ENCODE measurements around the gene AGO1. TPM values are rescaled to one million over a fixed set of nuclear protein-coding genes. Genes with fewer than 3 reads are reported as not detected.

Gene AGO1
- total and polyA plus RNA-seq, 10 of the 15 experiments (the other 5 are each of a cell fraction or from before 2014, with no cell fraction given) = 1.8 to 24.0 (median 8.1) TPM

DNA sequence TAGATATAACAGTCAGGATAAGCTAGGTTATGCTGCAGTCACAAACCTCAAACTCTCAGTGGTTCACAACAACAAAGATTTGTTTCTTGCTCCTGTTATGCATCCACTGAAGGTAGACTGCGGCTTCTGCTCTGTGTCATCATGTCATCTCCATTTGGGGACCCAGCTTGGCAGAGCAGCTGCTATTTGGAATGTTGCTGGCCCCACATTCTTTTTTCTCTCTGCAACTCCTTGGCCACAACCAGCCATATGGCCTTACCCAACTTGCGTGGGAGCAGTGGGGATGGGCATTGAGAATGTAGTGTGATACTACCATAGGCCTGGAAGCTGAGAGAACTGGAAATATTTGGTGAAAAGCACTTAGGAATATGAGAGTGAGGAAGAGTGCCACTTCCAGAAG, 48.8 kb upstream of the AGO1 start:
- in situ Hi-C loops (cut with MboI) = no loop called here
- WGBS (ENCODE audit: insufficient coverage, insufficient replicate concordance, low lambda C conversion rate, missing lambda C conversion rate) = 94% methylated on average over 2 of the region's 2 CpGs
- Histone ChIP-seq H3K4me1 (ENCODE audit: control insufficient read depth, insufficient read depth, low read length) (no peaks in the 10 kb centered on the region), H3K79me2 (ENCODE audit: control insufficient read depth, insufficient read depth, low read length) (no peaks in the 10 kb centered on the region), H3K27me3 (replicated peaks in 1 of 2; ENCODE audit: control insufficient read depth in 2 of 2, insufficient read depth in 2 of 2, low read length in 1 of 2) (no peaks in the 10 kb centered on the region), H4K20me1 (ENCODE audit: control insufficient read depth, insufficient read depth) (no peaks in the 10 kb centered on the region), H3K9me3 (replicated peaks; ENCODE audit: control insufficient read depth, insufficient read depth, low read length) (no peaks in the 10 kb centered on the region), H3K4me3 (no peak overlapping the region), H3K9ac (ENCODE audit: control insufficient read depth, insufficient read depth, low read length) (no peak overlapping the region), H3K27ac (ENCODE audit: control insufficient read depth, insufficient read depth) (no peak overlapping the region), H3K4me2 (ENCODE audit: control insufficient read depth, insufficient read depth) (no peak overlapping the region), H3K36me3 (ENCODE audit: control insufficient read depth in 2 of 2, insufficient read depth in 2 of 2, low read length in 1 of 2) (0 out of 4 replicates have a peak, but pooled peaks cover 0 to 2% of the 10 kb centered on the region in 2 experiments), H2AFZ (ENCODE audit: control insufficient read depth, low read depth, low read length) (no peak overlapping the region)
- no peak for TF ChIP-seq SMAD5 (IDR thresholded peaks at IDR 0.05; ENCODE audit: low read depth)
- no peak for TF ChIP-seq TAF1 (IDR thresholded peaks at IDR 0.05; ENCODE audit: borderline replicate concordance, low read depth, low read length)
- no peak for TF ChIP-seq ZBTB11 (CRISPR knock-in tag; IDR thresholded peaks at IDR 0.05)
- TF ChIP-seq JUNB (IDR thresholded peaks at IDR 0.05) = no peak
- TF ChIP-seq BRCA1 (IDR thresholded peaks at IDR 0.05; ENCODE audit: low read depth, low read length) = no peak
- TF ChIP-seq STAT1 (conservative IDR thresholded peaks at IDR 0.05) = no peak
- no peak for TF ChIP-seq KLF5 (IDR thresholded peaks at IDR 0.05; ENCODE audit: partially characterized antibody)
- no peak for TF ChIP-seq ZNF24 (IDR thresholded peaks at IDR 0.05)
- TF ChIP-seq ASH2L (IDR thresholded peaks at IDR 0.05; ENCODE audit: borderline replicate concordance, low read depth) = no peak
- TF ChIP-seq FOXM1 (IDR thresholded peaks at IDR 0.05; ENCODE audit: low read depth, low read length) = no peak
- no peak for TF ChIP-seq CUX1 (IDR thresholded peaks at IDR 0.05; ENCODE audit: insufficient replicate concordance, low read depth, low read length)
- TF ChIP-seq RBBP5 (conservative IDR thresholded peaks at IDR 0.05) = no peak
- intact Hi-C loops (cut with micrococcal nuclease; ENCODE audit: unreplicated experiment) = no loop called here
- FAIRE-seq (no peak), DNase-seq (ENCODE audit: low read depth, low spot score) (no peak), ATAC-seq (no peak)
- BruUV-seq (replicated peaks) = no TSS peak
- SMC1A ChIA-PET (ENCODE audit: uncharacterized antibody, unreplicated experiment) = interaction anchor here (1.1 kb wide), 1 partner anchor 25 kb away, joined by 3 read pairs; no protein-coding TSS in a partner anchor
- POLR2A ChIA-PET = no interaction called here
- CTCF ChIA-PET = no interaction called here
- RAD21 ChIA-PET (ENCODE audit: unreplicated experiment) = no interaction called here
